HG02970 (cell line): Measurements from ENCODE around the gene ASXL3.

Source experiments
- ATAC-seq: cut with Tn5 transposase; IDR thresholded peaks from one replicate; pipeline ENCODE4 v1.9.1; 2021; ENCODE audit warnings: mild to moderate bottlenecking, moderate library complexity, moderate number of reproducible peaks; ENCODE audit not compliant: unreplicated experiment, low FRiP score

The ASXL3 gene

GRCh38 chr18:33710269-33710668 lies 132.2 kb downstream of the ASXL3 start:
- no peak for ATAC-seq

GRCh38 chr18:33711514-33711913 lies 133.5 kb downstream of the ASXL3 start:
- no peak for ATAC-seq

- no peak for ATAC-seq
These were observed 134.7 kb downstream of the ASXL3 start for GRCh38 chr18:33712719-33713118.

GRCh38 chr18:33716061-33716683 lies 138.2 kb downstream of the ASXL3 start:
- ATAC-seq: no peak

GRCh38 chr18:33717339-33717738 lies 139.3 kb downstream of the ASXL3 start:
- no peak for ATAC-seq

GRCh38 chr18:33720133-33720532 lies 142.1 kb downstream of the ASXL3 start:
- ATAC-seq: no peak

- ATAC-seq: no peak
These were observed 151.5 kb downstream of the ASXL3 start for GRCh38 chr18:33729556-33729955.

- ATAC-seq: no peak
These were observed 155.4 kb downstream of the ASXL3 start for GRCh38 chr18:33733376-33733775.

GRCh38 chr18:33735428-33735827 lies 157.4 kb downstream of the ASXL3 start:
- ATAC-seq: no peak

GRCh38 chr18:33741760-33742159 lies 163.7 kb downstream of the ASXL3 start:
- ATAC-seq: no peak

GRCh38 chr18:33744032-33744697 lies 166.1 kb downstream of the ASXL3 start:
- no peak for ATAC-seq

GRCh38 chr18:33745151-33745795 lies 167.3 kb downstream of the ASXL3 start:
- no peak for ATAC-seq

GRCh38 chr18:33745871-33746545 lies 168.0 kb downstream of the ASXL3 start:
- ATAC-seq: no peak

- no peak for ATAC-seq
These were observed 171.8 kb downstream of the ASXL3 start for GRCh38 chr18:33749834-33750233.

- no peak for ATAC-seq
These were observed 172.3 kb downstream of the ASXL3 start for GRCh38 chr18:33750366-33750765.

GRCh38 chr18:33751613-33752221 lies 173.7 kb downstream of the ASXL3 start:
- no peak for ATAC-seq

GRCh38 chr18:33755391-33755790 lies 177.4 kb downstream of the ASXL3 start:
- ATAC-seq: no peak

GRCh38 chr18:33755931-33756560 lies 178.0 kb downstream of the ASXL3 start:
- ATAC-seq: no peak

- no peak for ATAC-seq
These were observed 179.0 kb downstream of the ASXL3 start for GRCh38 chr18:33757037-33757436.

- no peak for ATAC-seq
These were observed 183.3 kb downstream of the ASXL3 start for GRCh38 chr18:33761363-33761762.
